Stimulated activated CD8-positive, alpha-beta memory T cell treated with anti-CD3 and anti-CD28 coated beads, Interleukin-4, amount 100 ng/mL, for 1 hour (primary cell): ENCODE results near the gene ATL1.

Experiments used
- DNase-seq, 2 donors: peaks; one replicate each; pipeline ENCODE4 v3.0.0-alpha.2; 2020; ENCODE audit warnings: low read depth in 2 of 2, low spot score in 1 of 2

The ATL1 gene

GRCh38 chr14:50559990-50560930, at the start of gene ATL1:
Gene ATL1, plus strand, starts transcription at chr14:50560145. Its CDS starts 121 bp downstream, at chr14:50560266.
- peak in 1 of 2 donors; percentile 6 for DNase-seq

- DNase-seq: no peak
Observed at GRCh38 chr14:50510157-50510556, 49.8 kb upstream of the ATL1 start.

GRCh38 chr14:50512463-50512862, 47.5 kb upstream of the ATL1 start:
- DNase-seq: no peak

- DNase-seq: no peak
Observed at GRCh38 chr14:50516091-50516490, 43.9 kb upstream of the ATL1 start.

- no peak for DNase-seq
Observed at GRCh38 chr14:50520947-50521815, 38.8 kb upstream of the ATL1 start.

GRCh38 chr14:50521912-50522341, 38.0 kb upstream of the ATL1 start:
- DNase-seq: no peak

GRCh38 chr14:50523271-50524041, 36.5 kb upstream of the ATL1 start:
- no peak for DNase-seq

GRCh38 chr14:50524060-50524459, 35.9 kb upstream of the ATL1 start:
- DNase-seq: no peak

- DNase-seq: no peak
Observed at GRCh38 chr14:50524731-50525515, 35.0 kb upstream of the ATL1 start.

GRCh38 chr14:50528000-50528399, 31.9 kb upstream of the ATL1 start:
- no peak for DNase-seq

- no peak for DNase-seq
Observed at GRCh38 chr14:50529288-50530179, 30.4 kb upstream of the ATL1 start.

- no peak for DNase-seq
Observed at GRCh38 chr14:50530358-50530757, 29.6 kb upstream of the ATL1 start.

GRCh38 chr14:50530794-50531365, 29.1 kb upstream of the ATL1 start:
- DNase-seq: no peak

GRCh38 chr14:50531595-50532501, 28.1 kb upstream of the ATL1 start:
- DNase-seq: no peak

GRCh38 chr14:50532502-50533240, 27.3 kb upstream of the ATL1 start, which contains the start of gene MAP4K5:
Gene MAP4K5, minus strand, starts transcription at chr14:50532569. Its CDS starts 520 bp downstream, at chr14:50532049.
- peak; percentile 70 to 84 for DNase-seq

- DNase-seq: no peak
Observed at GRCh38 chr14:50533241-50533705, 26.7 kb upstream of the ATL1 start.

GRCh38 chr14:50533806-50534205, 26.1 kb upstream of the ATL1 start:
- DNase-seq: no peak
